Thyroid gland (tissue), 4 donors: ENCODE results near the gene CD6.

Experiments
- POLR2A ChIP-seq, 2 donors: fragments of 450-650 bp; IDR thresholded peaks; one replicate each; pipeline ENCODE4 v1.6.1; 2017; ENCODE audit warnings: antibody characterized with exemption in 2 of 2, mild to moderate bottlenecking in 2 of 2, moderate library complexity in 1 of 2
- TF ChIP-seq, protein P1 (sequence below), 6 experiments: fragments of 200-600 bp in 3 of 6; fragments of 450-650 bp in 3 of 6; sonication (generic) in 3 of 6; IDR thresholded peaks; one replicate each; pipeline ENCODE4 v1.5.1; 2016 to 2019; ENCODE audit warnings: antibody characterized with exemption in 6 of 6, mild to moderate bottlenecking in 2 of 6, inconsistent platforms in 1 of 6, moderate library complexity in 1 of 6

GRCh38 chr11:61035526-61035835, 64.0 kb downstream of the CD6 start:
- no peak for TF ChIP-seq POLR2A (IDR thresholded peaks at IDR 0.05)
- TF ChIP-seq, protein P1, sequence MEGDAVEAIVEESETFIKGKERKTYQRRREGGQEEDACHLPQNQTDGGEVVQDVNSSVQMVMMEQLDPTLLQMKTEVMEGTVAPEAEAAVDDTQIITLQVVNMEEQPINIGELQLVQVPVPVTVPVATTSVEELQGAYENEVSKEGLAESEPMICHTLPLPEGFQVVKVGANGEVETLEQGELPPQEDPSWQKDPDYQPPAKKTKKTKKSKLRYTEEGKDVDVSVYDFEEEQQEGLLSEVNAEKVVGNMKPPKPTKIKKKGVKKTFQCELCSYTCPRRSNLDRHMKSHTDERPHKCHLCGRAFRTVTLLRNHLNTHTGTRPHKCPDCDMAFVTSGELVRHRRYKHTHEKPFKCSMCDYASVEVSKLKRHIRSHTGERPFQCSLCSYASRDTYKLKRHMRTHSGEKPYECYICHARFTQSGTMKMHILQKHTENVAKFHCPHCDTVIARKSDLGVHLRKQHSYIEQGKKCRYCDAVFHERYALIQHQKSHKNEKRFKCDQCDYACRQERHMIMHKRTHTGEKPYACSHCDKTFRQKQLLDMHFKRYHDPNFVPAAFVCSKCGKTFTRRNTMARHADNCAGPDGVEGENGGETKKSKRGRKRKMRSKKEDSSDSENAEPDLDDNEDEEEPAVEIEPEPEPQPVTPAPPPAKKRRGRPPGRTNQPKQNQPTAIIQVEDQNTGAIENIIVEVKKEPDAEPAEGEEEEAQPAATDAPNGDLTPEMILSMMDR (IDR thresholded peaks at IDR 0.05) = no peak
